A673 (cell line): Measurements from ENCODE around the gene SNAP91. TPM values are rescaled to one million over a fixed set of nuclear protein-coding genes. Genes with fewer than 3 reads are reported as not detected.

ENCODE experiments used
- BruUV-seq: library from RNA; stranded (reverse); fragments of 400-500 nt; replicated peaks from 2 replicates; lab custom pipeline; 2021; lab: Mats Ljungman, UMichigan
- CTCF ChIA-PET: fragments of 300-600 bp; sonication (Branson Sonifier 250); formaldehyde crosslinking; loops from one replicate; lab custom pipeline; 2022; ENCODE audit warnings: antibody characterized with exemption; lab: Charles Lee
- POLR2A ChIA-PET: fragments of 300-600 bp; sonication (Branson Sonifier 250); formaldehyde crosslinking; loops from one replicate; lab custom pipeline; 2022; ENCODE audit warnings: antibody characterized with exemption; ENCODE audit not compliant: low non-redundant PET; lab: Charles Lee
- DNase-seq: peaks from one replicate; pipeline ENCODE4 v3.0.0-alpha.2; 2015; ENCODE audit warnings: low spot score
- H3K27ac ChIP-seq: fragments of 200-600 bp; sonication (generic); 2 replicates; pipeline ENCODE4 v1.5.1; 2016; ENCODE audit warnings: mixed run types, low read depth, mild to moderate bottlenecking, mixed read lengths, antibody characterized with exemption, low read length; ENCODE audit not compliant: poor library complexity, severe bottlenecking
- H3K27me3 ChIP-seq: fragments of 200-600 bp; sonication (generic); replicated peaks from 2 replicates; pipeline ENCODE4 v1.6.1; 2017; ENCODE audit warnings: mixed run types, low read depth, mild to moderate bottlenecking, mixed read lengths, antibody characterized with exemption, low read length; ENCODE audit not compliant: insufficient read depth, poor library complexity
- H3K36me3 ChIP-seq: fragments of 200-600 bp; sonication (generic); 2 replicates; pipeline ENCODE4 v1.6.1; 2016; ENCODE audit warnings: mixed run types, mild to moderate bottlenecking, mixed read lengths, antibody characterized with exemption, low read length; ENCODE audit not compliant: insufficient read depth, poor library complexity, severe bottlenecking
- H3K4me1 ChIP-seq: fragments of 200-600 bp; sonication (generic); 2 replicates; pipeline ENCODE4 v1.6.1; 2017; ENCODE audit warnings: mixed run types, mild to moderate bottlenecking, mixed read lengths, antibody characterized with exemption, low read length; ENCODE audit not compliant: insufficient read depth, poor library complexity, severe bottlenecking
- H3K4me3 ChIP-seq: fragments of 200-600 bp; sonication (generic); 2 replicates; pipeline ENCODE4 v1.5.1; 2016; ENCODE audit warnings: low read depth, mixed run types, mild to moderate bottlenecking, mixed read lengths, low read length; ENCODE audit not compliant: poor library complexity, severe bottlenecking
- H3K9me3 ChIP-seq: fragments of 200-600 bp; sonication (generic); 2 replicates; pipeline ENCODE4 v1.6.1; 2016; ENCODE audit warnings: mixed run types, low read depth, mild to moderate bottlenecking, mixed read lengths, antibody characterized with exemption, low read length; ENCODE audit not compliant: poor library complexity, severe bottlenecking
- EZH2 ChIP-seq: fragments of 200-600 bp; sonication (generic); IDR thresholded peaks from 2 replicates; pipeline ENCODE4 v1.6.1; 2017; ENCODE audit warnings: borderline replicate concordance, low read depth, mild to moderate bottlenecking, mixed read lengths, antibody characterized with exemption, low read length; ENCODE audit not compliant: poor library complexity, severe bottlenecking
- intact Hi-C: fragments of 100-400 bp; cut with micrococcal nuclease; formaldehyde crosslinking; loops from one replicate; pipeline ENCODE4 v1.10.0; 2022; ENCODE audit not compliant: unreplicated experiment
- total RNA-seq: library from RNA; stranded (reverse); gene quantifications from 2 replicates; pipeline ENCODE4 v1.2.3, GENCODE V29; 2021
- TF ChIP-seq, protein P1 (sequence below): fragments of 300-800, 200-600 bp; sonication (generic); conservative IDR thresholded peaks from 2 replicates; pipeline ENCODE4 v1.5.1; 2017; ENCODE audit warnings: low read depth, mild to moderate bottlenecking, antibody characterized with exemption, low read length, moderate library complexity, mixed read lengths

SNAP91 gene
- total RNA-seq, 1 experiment from 2014 or later, result 0.62 TPM

DNA sequence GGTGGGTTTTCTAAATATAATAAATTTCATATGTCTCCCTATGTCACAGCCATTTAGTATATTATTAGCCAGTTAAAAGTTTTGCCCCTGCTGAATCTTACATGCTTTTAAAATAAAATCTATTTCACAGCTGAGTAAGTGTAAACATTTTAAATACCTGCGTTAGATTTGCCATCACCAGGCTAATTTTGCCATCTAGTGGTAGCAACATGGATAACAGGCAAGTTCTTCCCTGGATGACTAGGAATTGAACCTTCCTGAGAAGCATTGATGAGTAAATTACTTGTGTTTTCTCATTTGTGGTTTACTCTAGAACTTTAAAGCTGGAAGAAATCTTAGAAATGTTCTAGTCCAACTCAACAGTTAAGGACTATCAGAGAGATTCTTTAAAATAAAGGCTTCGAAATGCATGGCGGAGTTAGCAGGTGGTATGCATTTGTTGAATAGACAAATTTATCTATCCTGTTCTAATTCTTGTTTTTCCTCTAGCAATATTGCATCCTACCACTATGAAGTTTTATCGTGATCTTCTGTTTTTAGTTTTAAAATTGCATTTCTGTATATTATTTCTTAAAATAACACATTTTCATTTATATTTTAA lies 193.9 kb downstream of the SNAP91 start:
- no peaks in the 10 kb centered on the region for H3K27me3 ChIP-seq
- POLR2A ChIA-PET, result no interaction called here
- peak overlapping the region; percentile 75 for H3K27ac ChIP-seq
- intact Hi-C loops, result loop anchor here (2.0 to 10.0 kb wide), 2 partner anchors 448 to 1260 kb away; partner anchors contain the start of gene DOP1A
- TF ChIP-seq, protein P1, sequence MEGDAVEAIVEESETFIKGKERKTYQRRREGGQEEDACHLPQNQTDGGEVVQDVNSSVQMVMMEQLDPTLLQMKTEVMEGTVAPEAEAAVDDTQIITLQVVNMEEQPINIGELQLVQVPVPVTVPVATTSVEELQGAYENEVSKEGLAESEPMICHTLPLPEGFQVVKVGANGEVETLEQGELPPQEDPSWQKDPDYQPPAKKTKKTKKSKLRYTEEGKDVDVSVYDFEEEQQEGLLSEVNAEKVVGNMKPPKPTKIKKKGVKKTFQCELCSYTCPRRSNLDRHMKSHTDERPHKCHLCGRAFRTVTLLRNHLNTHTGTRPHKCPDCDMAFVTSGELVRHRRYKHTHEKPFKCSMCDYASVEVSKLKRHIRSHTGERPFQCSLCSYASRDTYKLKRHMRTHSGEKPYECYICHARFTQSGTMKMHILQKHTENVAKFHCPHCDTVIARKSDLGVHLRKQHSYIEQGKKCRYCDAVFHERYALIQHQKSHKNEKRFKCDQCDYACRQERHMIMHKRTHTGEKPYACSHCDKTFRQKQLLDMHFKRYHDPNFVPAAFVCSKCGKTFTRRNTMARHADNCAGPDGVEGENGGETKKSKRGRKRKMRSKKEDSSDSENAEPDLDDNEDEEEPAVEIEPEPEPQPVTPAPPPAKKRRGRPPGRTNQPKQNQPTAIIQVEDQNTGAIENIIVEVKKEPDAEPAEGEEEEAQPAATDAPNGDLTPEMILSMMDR, result peak; percentile 82
- no peak for TF ChIP-seq EZH2
- BruUV-seq, result no TSS peak
- peaks cover 46% of the 10 kb centered on the region for H3K4me1 ChIP-seq
- H3K4me3 ChIP-seq, result peak overlapping the region; percentile 64
- CTCF ChIA-PET, result interaction anchor here (0.6 to 2.8 kb wide), 9 partner anchors 9 to 448 kb away, joined by 3 to 14 read pairs (median 3); partner anchors contain the start of gene DOP1A
- H3K9me3 ChIP-seq, result no peaks in the 10 kb centered on the region
- DNase-seq, result peak; percentile 78
- peaks cover 3% of the 10 kb centered on the region for H3K36me3 ChIP-seq

DNA sequence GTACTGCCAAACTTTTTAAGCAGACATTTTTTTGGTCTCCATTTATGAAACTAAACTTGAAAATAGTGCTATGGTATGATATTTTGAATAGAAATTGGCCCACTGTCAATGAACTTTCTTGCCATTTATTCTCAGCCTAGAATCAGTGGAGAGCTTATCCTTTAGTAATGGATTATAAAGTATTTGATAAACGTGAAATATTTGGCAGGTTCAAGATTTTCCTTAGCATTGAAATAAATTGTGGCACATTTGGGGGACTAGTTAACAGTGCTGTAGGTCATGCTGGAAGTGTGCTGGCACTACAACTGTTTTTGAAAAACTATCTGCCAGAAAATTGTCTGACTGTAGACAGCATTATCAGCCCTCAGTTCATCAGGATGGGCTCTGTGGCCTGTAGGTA lies 194.4 kb downstream of the SNAP91 start:
- TF ChIP-seq EZH2, result no peak
- TF ChIP-seq, protein P1, result no peak
- ChIA-PET CTCF (interaction anchor here (0.6 to 2.8 kb wide), 7 partner anchors 96 to 447 kb away, joined by 3 to 14 read pairs (median 3); partner anchors contain the start of gene DOP1A), POLR2A (no interaction called here)
- Histone ChIP-seq H3K27ac (peak overlapping the region; percentile 75), H3K27me3 (no peaks in the 10 kb centered on the region), H3K4me3 (peak overlapping the region; percentile 64), H3K36me3 (peaks cover 3% of the 10 kb centered on the region), H3K4me1 (peaks cover 41% of the 10 kb centered on the region), H3K9me3 (no peaks in the 10 kb centered on the region)
- no peak for DNase-seq
- TSS peak; percentile 80 for BruUV-seq
- intact Hi-C loops, result loop anchor here (2.0 to 10.0 kb wide), 2 partner anchors 448 to 1260 kb away; partner anchors contain the start of gene DOP1A

DNA sequence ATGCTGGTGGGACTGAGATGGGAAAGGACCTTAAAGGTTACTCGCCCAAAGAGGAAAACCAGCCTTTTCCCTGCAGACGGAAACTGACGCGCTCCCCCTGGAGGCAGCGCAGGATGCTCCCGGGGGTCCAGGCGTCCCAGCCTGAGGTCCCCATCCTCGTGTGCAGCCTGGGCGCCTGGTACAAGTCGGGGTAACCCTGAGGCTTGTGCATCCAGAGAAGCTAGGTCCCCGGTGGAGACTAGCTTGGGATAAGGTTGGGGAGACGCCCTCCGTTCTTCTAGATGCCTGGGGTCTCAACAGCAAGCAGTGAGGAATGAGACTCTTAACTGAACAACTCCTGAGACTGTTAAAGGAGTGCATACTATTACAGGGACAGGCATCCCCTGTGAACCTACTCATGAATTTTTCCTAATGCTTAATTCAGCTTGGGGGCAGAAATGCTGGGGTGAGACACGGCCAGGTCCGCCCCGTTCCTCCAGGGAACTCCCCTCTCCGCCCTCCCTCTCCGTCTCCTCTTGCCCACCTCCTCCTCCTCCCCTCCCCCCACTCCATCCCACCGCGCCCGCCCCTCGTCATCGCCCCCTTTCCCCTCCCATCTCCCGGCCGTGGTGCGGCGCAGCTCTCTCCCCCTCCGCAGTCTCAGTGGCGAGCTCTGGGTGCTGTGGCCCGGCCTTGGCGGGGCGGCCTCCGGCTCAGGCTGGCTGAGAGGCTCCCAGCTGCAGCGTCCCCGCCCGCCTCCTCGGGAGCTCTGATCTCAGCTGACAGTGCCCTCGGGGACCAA lies 196.8 kb downstream of the SNAP91 start, which contains the start of gene PRSS35:
Gene PRSS35, plus strand, starts transcription at position 634 of the 781 bp plus-strand sequence. CDS start 10,908 bp downstream, outside the sequence.
- POLR2A ChIA-PET, result interaction anchor here (0.6 kb wide), 1 partner anchor 24 kb away, joined by 3 read pairs; no protein-coding TSS in a partner anchor
- no TSS peak for BruUV-seq

More for the DNA sequence above, 196.8 kb downstream of the SNAP91 start, which contains the start of gene PRSS35:
- peak within 1 kb of the TSS; percentile 75 for H3K27ac ChIP-seq
- intact Hi-C loops, result loop anchor here (1.0 to 10.0 kb wide), 4 partner anchors 94 to 1257 kb away; no protein-coding TSS in a partner anchor
- CTCF ChIA-PET, result interaction anchor here (0.5 to 1.5 kb wide), 5 partner anchors 16 to 296 kb away, joined by 3 to 7 read pairs (median 5); no protein-coding TSS in a partner anchor
- H3K4me3 ChIP-seq, result peak within 1 kb of the TSS; percentile 64
- no peaks in the 10 kb centered on the region for H3K9me3 ChIP-seq
- H3K27me3 ChIP-seq, result no peaks in the 10 kb centered on the region
- no peak for TF ChIP-seq EZH2
- TF ChIP-seq, protein P1, result peak; percentile 93
- H3K36me3 ChIP-seq, result no peaks in the 10 kb centered on the region
- peak; percentile 89 for DNase-seq
- H3K4me1 ChIP-seq, result peaks cover 18% of the 10 kb centered on the region
